Esophagus mucosa (tissue), 1 donor: ENCODE measurements around the gene PLXND1. TPM values are rescaled to one million over a fixed set of nuclear protein-coding genes. Genes with fewer than 3 reads are reported as not detected.

Experiments
- ATAC-seq: fragments of 200-7000 bp; cut with Tn5 transposase; one replicate; pipeline ENCODE4 v1.9.1; 2020
- total RNA-seq: library from RNA; stranded (reverse); gene quantifications from one replicate; pipeline ENCODE4 v1.2.4, GENCODE V29; 2023
- donor health status: DM: yes; HTN: yes; CAD: no.

Gene PLXND1
- total RNA-seq, 1 donor from 2014 or later, result 15.8 TPM

GRCh38 chr3:129562803-129563202, 43.7 kb downstream of the PLXND1 start:
- ATAC-seq, result no peak

DNA sequence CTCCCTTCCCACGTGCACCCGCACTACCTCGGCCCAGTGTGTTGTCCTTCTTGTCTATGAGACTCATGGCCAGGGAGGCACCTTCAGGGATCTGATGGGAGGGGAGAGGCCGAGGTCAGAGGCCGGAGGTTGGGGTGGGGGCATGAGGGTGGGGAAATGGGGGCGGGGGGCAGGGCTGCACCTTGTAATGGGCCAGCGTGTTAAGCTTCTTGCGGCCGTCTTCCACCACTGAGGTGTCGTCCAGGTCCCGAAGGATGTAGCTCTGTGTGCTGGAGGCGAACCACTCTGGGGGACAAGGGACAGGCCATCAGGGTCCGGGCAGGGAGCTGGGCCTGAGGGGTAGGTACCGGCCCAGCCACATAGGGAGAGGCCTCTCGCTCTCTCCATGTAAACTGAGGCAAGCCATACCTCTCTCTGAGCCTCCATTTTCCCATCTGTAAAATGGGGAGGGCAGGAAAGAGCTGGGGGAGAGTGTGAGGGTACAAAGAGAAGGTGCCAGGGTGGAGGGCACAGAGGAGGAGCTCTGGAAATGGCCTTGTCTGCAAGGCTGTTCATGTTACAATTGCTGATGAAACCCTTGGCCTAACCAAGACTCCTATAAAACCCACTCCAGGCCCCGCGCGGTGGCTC, 44.7 kb downstream of the PLXND1 start:
- no peak for ATAC-seq

- ATAC-seq, result peak; percentile 33
Measured at GRCh38 chr3:129560911-129561594, 45.4 kb downstream of the PLXND1 start.

- no peak for ATAC-seq
Measured at GRCh38 chr3:129560269-129560787, 46.1 kb downstream of the PLXND1 start.

DNA sequence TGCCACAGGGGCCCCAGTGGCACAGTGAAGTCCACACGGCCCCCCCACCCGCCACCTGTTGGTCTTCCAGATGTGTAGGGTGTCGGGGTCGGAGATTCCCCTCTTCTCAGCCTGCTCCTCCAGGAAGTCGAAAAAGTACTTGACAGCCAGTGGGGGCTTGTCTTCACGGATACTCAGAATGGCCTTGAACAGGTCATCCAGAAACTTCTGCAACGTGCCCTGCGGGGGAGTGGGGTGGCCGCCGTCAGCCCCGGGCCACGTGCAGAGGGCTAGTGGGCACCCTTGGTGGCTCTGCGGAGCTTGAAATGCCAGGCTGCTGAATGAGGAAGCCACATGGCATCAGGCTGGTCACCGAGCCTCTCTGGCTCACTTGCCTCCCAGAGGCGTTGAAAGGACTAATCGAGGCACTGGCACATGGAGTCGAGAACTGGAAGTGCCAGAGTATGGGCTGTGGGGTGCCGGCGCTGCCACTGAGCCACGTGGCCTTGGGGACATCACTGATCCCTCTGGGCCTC, 46.9 kb downstream of the PLXND1 start:
- ATAC-seq, result no peak

DNA sequence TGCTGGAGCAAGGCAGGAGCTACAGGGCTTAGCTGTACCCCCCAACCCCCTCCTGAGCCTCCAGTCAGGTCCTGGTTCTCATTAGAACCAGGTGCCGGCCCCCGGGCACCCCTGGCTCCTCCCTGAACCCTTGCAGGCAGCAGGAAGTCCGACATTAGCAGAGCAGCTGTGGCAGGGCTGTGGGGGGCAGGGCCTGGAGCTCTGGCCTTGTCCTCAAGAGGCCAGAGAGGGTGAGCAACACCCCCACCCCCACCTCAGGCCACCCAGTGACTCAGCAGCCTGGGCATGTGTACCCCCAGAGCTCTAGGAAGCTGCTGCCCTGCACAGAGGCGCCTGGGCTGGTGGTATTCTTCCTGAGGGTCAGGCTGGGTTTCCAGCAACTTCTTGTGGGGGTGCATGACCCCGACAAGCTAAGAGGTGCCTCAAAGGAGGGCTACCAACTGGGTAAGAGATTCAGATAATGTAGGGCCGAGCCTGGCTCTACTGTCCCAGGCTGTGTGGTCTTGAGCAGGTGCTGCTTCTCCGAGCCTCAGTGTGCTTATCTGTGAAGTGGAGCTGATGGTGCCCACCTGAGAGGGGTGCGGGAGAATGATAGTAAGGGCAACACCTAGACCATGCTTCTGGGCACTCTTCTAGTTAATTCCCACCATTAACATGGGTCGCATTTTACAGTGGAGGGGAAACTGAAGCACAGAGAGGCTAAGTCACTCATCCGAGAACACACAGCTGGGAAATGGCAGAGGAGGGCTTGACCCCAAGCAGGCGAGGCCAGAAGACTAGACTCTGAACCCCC, 47.5 kb downstream of the PLXND1 start:
- no peak for ATAC-seq

GRCh38 chr3:129558081-129558771, 48.2 kb downstream of the PLXND1 start:
- no peak for ATAC-seq

- no peak for ATAC-seq
Measured at GRCh38 chr3:129557548-129557894, 49.0 kb downstream of the PLXND1 start.

DNA sequence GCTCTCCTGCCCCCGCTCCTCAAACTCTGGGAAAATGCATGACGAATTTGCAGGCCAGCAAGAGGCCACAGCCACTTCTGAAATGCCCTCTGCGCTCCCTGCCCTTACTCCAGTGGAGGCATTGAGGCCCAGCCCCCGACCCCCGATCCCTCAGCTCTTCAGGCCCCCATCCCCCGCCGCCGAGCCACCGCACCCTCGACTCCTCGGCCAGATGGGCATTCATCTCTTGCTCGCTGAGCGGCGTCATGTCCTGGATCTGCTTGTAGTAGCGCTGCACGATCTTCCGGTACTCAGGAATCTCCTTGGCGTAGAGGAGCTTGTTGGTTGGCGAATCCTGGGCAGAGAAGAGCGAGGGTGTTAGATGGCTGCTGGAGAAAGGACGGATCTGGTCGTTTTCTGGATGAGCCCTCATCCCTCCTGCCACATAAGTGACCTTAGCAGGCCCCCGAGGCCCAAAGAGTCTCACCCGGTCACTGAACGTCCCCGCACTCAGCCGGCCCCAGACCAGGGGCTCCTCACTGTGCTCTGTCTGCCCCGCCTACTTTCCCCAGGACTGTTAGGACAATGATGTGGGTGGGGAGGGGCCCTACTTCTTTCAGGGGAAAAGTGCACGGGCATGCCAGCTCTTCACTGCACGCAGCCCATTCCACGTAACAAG, 49.5 kb downstream of the PLXND1 start:
- ATAC-seq, result no peak

DNA sequence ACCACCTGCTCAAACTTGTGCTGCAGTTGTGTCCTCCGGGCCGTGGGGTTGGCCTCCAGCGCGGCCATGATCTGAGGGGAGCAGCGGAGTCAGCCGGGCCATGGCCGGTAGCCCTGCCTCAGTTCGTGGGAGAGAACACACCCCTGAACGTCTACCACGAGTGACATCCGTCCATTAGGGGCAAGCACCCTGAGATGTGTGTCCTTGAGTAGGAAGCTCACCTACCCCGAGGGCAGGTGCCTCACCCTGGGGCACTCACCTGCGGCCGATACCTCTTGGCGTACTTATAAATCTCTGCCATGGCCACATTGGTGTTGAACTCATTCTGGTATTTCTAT, 50.1 kb downstream of the PLXND1 start:
- no peak for ATAC-seq

DNA sequence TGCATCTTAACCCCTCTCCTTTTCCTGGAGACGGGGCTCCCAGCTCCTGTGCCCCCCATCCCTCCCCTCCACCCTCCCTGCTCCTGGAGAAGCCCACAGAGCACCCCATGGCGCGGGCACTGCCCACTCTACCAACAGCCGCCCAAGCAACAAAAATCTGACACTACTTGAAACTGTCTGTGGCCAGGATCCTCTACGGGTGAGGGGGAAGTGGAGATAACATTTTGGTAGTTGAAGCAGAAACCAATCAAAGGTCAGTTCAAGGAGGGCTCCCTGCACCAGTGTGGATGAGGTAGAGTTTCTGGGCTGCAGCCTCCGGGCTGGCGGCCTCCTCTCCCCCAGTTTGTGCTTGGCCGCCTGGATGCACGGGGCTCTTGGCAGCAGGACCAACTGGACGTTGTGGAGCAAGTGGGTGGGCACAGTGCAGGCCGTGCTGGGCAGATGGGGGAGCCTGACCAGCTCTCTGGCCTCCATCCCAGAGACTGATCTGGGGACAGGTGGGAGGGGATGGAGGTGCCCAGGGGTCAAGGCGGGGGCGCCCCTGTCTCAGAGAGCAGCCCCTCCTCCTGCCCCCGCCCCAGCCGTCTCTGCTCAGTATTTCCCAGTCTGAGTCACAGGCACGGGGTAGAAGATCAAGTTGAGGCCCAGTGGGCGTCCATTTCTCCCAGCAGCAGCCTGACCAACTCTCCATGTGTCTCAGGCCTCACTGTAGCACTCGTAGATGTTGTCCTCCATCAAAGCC, 50.7 kb downstream of the PLXND1 start:
- ATAC-seq, result no peak

- ATAC-seq, result no peak
Measured at GRCh38 chr3:129555153-129555550, 51.3 kb downstream of the PLXND1 start.

DNA sequence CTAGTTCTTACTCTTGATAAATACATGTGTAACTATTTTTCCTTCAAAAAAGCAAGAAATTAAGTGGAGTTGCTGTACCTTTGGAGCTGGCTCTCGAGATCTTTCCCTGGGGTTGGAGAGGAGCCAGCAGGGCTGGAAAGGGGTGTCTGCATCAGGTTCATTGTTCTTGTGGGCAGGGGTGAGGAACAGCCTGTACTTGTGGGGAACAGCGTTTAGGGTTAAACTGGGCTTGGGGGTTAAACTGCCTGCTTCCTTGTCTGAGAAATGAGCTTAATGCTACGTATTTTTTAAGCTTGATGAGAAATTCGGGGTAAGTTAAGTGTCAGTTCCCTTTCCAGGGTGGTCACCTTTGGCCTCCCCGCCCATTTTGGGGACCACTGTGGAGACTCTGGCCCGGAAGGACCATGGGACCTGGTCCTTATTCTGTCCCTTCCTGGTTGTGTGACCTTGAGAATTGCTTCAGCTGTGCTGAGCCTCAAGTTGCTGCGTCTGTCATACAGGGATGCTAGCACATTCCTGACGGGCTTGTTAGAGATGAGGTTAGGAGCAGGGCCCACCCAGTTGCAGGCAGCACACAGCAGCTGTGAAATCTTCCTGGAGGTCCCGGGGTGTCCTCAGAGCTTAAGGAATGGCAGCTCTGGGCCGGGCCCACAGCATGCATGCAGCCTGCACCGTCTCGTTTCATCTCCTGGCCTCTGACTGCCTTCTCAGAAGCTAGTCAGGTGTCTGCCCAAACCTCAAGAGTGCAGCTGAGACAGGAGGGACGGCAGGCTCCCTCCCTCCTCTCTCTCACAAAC, 51.9 kb downstream of the PLXND1 start:
- ATAC-seq, result no peak

DNA sequence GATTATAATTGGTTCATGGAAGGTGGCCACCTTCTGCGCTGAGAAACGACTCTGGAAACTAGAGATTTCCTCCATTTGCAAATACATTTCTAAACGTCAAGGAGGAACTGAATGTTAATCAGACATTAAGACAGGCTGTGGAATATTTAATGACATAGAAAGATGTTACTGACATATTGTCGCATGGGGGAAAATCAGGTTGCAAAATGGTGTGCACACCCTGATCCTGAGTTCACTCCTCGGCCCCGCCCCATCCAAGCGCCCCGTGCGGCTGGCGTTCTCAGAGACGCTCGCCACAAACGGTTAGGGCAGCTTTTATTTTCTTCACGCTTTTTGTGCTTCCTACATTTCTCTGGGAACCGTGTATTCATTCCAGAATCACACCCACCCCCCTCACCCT, 52.8 kb downstream of the PLXND1 start:
- no peak for ATAC-seq

DNA sequence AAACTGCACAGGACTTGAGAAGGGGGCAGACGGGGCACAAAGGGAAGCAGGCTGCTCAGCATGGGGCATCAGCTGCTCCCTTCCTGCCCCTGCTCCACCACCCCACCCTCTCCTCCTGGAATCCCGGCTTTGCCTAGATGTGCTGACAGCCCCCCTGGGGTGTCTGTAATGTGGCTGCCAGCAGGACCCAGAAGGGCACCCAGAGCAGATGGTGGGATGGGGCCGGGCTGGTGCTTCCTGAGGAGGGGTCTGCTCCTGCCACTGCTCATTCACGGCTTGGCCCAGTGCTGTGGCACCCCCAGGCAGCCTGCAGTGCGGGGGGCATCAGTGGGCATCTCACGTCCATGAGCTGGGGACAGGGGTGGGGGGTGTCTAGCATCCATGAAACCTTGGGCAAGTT, 53.3 kb downstream of the PLXND1 start:
- ATAC-seq, result no peak

- ATAC-seq, result peak; percentile 17
Measured at GRCh38 chr3:129552287-129553050, 54.0 kb downstream of the PLXND1 start.

GRCh38 chr3:129549805-129550204, 56.7 kb downstream of the PLXND1 start:
- no peak for ATAC-seq

- ATAC-seq, result peak; percentile 45
Measured at GRCh38 chr3:129549006-129549800, 57.3 kb downstream of the PLXND1 start.
